Lower leg skin (tissue), 4 donors: ENCODE results near the gene PTHLH. TPM values are rescaled to one million over a fixed set of nuclear protein-coding genes. Genes with fewer than 3 reads are reported as not detected.

Experiments
- DNase-seq, 2 donors: peaks; one replicate each; pipeline ENCODE4 v3.0.0-alpha.2; 2019; ENCODE audit warnings: low spot score in 2 of 2
- H3K4me3 ChIP-seq: fragments of 200-600 bp; sonication (generic); 2 replicates; pipeline ENCODE4 v1.5.1; 2017; ENCODE audit warnings: mild to moderate bottlenecking, low read depth; ENCODE audit not compliant: poor library complexity, severe bottlenecking
- CTCF ChIP-seq, 3 donors: fragments of 450-650 bp; IDR thresholded peaks; one replicate each; pipeline ENCODE4 v1.5.1; 2016; ENCODE audit warnings: antibody characterized with exemption in 3 of 3, mild to moderate bottlenecking in 3 of 3, moderate library complexity in 2 of 3
- POLR2A ChIP-seq, 2 donors: fragments of 450-650 bp; IDR thresholded peaks; one replicate each; pipeline ENCODE4 v1.6.1; 2016 to 2017; ENCODE audit warnings: antibody characterized with exemption in 2 of 2, mild to moderate bottlenecking in 1 of 2, moderate library complexity in 1 of 2
- WGBS, 2 donors: methylation state at CpG; one replicate each; pipeline ENCODE4 v1.1.5; 2018; 5-methylcytosine and 5-hydroxymethylcytosine counted together
- intact Hi-C: fragments of 100-400 bp; cut with DNase I; formaldehyde crosslinking; loops from one replicate; pipeline ENCODE4 v1.15.0; 2023; ENCODE audit warnings: low total_unique reads
- total RNA-seq, 4 donors: library from RNA; depleted of rRNA; stranded (reverse); fragments of >200 nt; gene quantifications; one replicate each; pipeline ENCODE4 v1.1.0, GENCODE V29; 2016

The PTHLH gene
- total RNA-seq, 4 donors from 2014 or later: 1.4 to 3.0 (median 2.1) TPM

- TF ChIP-seq CTCF (IDR thresholded peaks at IDR 0.05) (no peak), POLR2A (IDR thresholded peaks at IDR 0.05) (no peak)
- DNase-seq: no peak
- H3K4me3 ChIP-seq: no peak overlapping the region
- intact Hi-C loops: no loop called here
- 79 to 84% methylated on average over 3 of the region's 3 CpGs for WGBS, 2 donors
These were observed 11.7 kb downstream of the PTHLH start for GRCh38 chr12:27960821-27961220.

- TF ChIP-seq POLR2A (IDR thresholded peaks at IDR 0.05) (no peak), CTCF (IDR thresholded peaks at IDR 0.05) (no peak)
- no peak for DNase-seq
- 82 to 93% methylated on average over 3 of the region's 3 CpGs for WGBS, 2 donors
- intact Hi-C loops: no loop called here
- H3K4me3 ChIP-seq: no peak overlapping the region
These were observed 13.9 kb downstream of the PTHLH start for GRCh38 chr12:27958675-27959074.

- intact Hi-C loops: no loop called here
- TF ChIP-seq CTCF (IDR thresholded peaks at IDR 0.05) (no peak), POLR2A (IDR thresholded peaks at IDR 0.05) (no peak)
- 86 to 91% methylated on average over 3 of the region's 3 CpGs for WGBS, 2 donors
- H3K4me3 ChIP-seq: no peak overlapping the region
- no peak for DNase-seq
These were observed 15.2 kb downstream of the PTHLH start for GRCh38 chr12:27957366-27957765.

GRCh38 chr12:27953817-27954216 is 18.7 kb downstream of the PTHLH start:
- intact Hi-C loops: no loop called here
- WGBS, 2 donors: 69 to 73% methylated on average over 3 of the region's 3 CpGs
- DNase-seq: no peak
- TF ChIP-seq CTCF (IDR thresholded peaks at IDR 0.05): no peak
- TF ChIP-seq POLR2A (IDR thresholded peaks at IDR 0.05): no peak
- no peak overlapping the region for H3K4me3 ChIP-seq

GRCh38 chr12:27953348-27953747 is 19.2 kb downstream of the PTHLH start:
- intact Hi-C loops: no loop called here
- TF ChIP-seq POLR2A (IDR thresholded peaks at IDR 0.05) (no peak), CTCF (IDR thresholded peaks at IDR 0.05) (no peak)
- no peak overlapping the region for H3K4me3 ChIP-seq
- DNase-seq: no peak
- 84% methylated on average over 4 of the region's 4 CpGs for WGBS, 2 donors

- 77 to 81% methylated on average over 5 of the region's 5 CpGs for WGBS, 2 donors
- H3K4me3 ChIP-seq: no peak overlapping the region
- TF ChIP-seq POLR2A (IDR thresholded peaks at IDR 0.05) (no peak), CTCF (IDR thresholded peaks at IDR 0.05) (no peak)
- intact Hi-C loops: no loop called here
- DNase-seq: no peak
These were observed 20.0 kb downstream of the PTHLH start for GRCh38 chr12:27952510-27952909.
